GM23338 (cell line): ENCODE results near the gene MAP4K1. TPM values are rescaled to one million over a fixed set of nuclear protein-coding genes. Genes with fewer than 3 reads are reported as not detected.

Experiments used
- ATAC-seq: fragments of 200-7000 bp; cut with Tn5 transposase; 3 replicates; pipeline ENCODE4 v1.9.1; 2020
- DNase-seq: peaks from one replicate; pipeline ENCODE4 v3.0.0-alpha.2; 2015; ENCODE audit warnings: low spot score
- H2AFZ ChIP-seq: fragments of 200-600 bp; sonication (generic); 2 replicates; pipeline ENCODE4 v1.8.0; 2016; ENCODE audit warnings: antibody characterized with exemption, mild to moderate bottlenecking, moderate library complexity
- H3F3A ChIP-seq: fragments of 200-600 bp; sonication (generic); replicated peaks from 2 replicates; pipeline ENCODE4 v1.8.0; 2017; ENCODE audit warnings: antibody characterized with exemption, mixed run types, low read depth
- H3K27ac ChIP-seq: fragments of 200-600 bp; sonication (generic); 2 replicates; pipeline ENCODE4 v1.6.1; 2016; ENCODE audit warnings: low read depth
- H3K27me3 ChIP-seq: fragments of 200-600 bp; sonication (generic); 2 replicates; pipeline ENCODE4 v1.8.0; 2016; ENCODE audit warnings: mild to moderate bottlenecking, mixed run types, moderate library complexity; ENCODE audit not compliant: insufficient read depth
- H3K36me3 ChIP-seq: fragments of 200-600 bp; sonication (generic); 2 replicates; pipeline ENCODE4 v1.8.0; 2016; ENCODE audit warnings: mild to moderate bottlenecking; ENCODE audit not compliant: insufficient read depth
- H3K4me1 ChIP-seq: fragments of 200-600 bp; sonication (generic); 2 replicates; pipeline ENCODE4 v1.8.0; 2016; ENCODE audit warnings: mild to moderate bottlenecking, moderate library complexity; ENCODE audit not compliant: insufficient read depth
- H3K4me2 ChIP-seq: fragments of 200-600 bp; sonication (generic); 2 replicates; pipeline ENCODE4 v1.7.1; 2017; ENCODE audit warnings: mixed run types
- H3K4me3 ChIP-seq: fragments of 200-600 bp; sonication (generic); 2 replicates; pipeline ENCODE4 v1.6.1; 2016; ENCODE audit warnings: mixed run types
- H3K79me2 ChIP-seq: fragments of 200-600 bp; sonication (generic); replicated peaks from 2 replicates; pipeline ENCODE4 v1.8.0; 2017; ENCODE audit warnings: mild to moderate bottlenecking; ENCODE audit not compliant: insufficient read depth
- H3K9me2 ChIP-seq: fragments of 200-600 bp; sonication (generic); 2 replicates; pipeline ENCODE4 v1.8.0; 2017; ENCODE audit not compliant: insufficient read depth
- H4K20me1 ChIP-seq: fragments of 200-600 bp; sonication (generic); replicated peaks from 2 replicates; pipeline ENCODE4 v1.8.0; 2017; ENCODE audit warnings: mild to moderate bottlenecking; ENCODE audit not compliant: insufficient read depth
- H3K27ac Mint-ChIP-seq: 2 replicates; pipeline ENCODE4 v1.8.0; 2020; ENCODE audit warnings: inconsistent platforms, mild to moderate bottlenecking, moderate library complexity, mixed read lengths
- H3K27me3 Mint-ChIP-seq: 3 replicates; pipeline ENCODE4 v1.8.0; 2022; ENCODE audit warnings: low read depth, mild to moderate bottlenecking, moderate library complexity, mixed read lengths, inconsistent platforms; ENCODE audit not compliant: insufficient read depth, poor library complexity
- H3K36me3 Mint-ChIP-seq: 3 replicates; pipeline ENCODE4 v1.8.0; 2021; ENCODE audit warnings: low read depth, mild to moderate bottlenecking, inconsistent platforms, moderate library complexity, mixed read lengths
- H3K4me1 Mint-ChIP-seq: 3 replicates; pipeline ENCODE4 v1.8.0; 2020; ENCODE audit warnings: mild to moderate bottlenecking, inconsistent platforms, mixed read lengths
- H3K4me3 Mint-ChIP-seq: 3 replicates; pipeline ENCODE4 v1.8.0; 2021; ENCODE audit warnings: moderate library complexity, mild to moderate bottlenecking, inconsistent platforms, mixed read lengths
- H3K9me3 Mint-ChIP-seq: 3 replicates; pipeline ENCODE4 v1.8.0; 2020; ENCODE audit warnings: moderate library complexity, mild to moderate bottlenecking, inconsistent platforms, mixed read lengths
- ETS1 ChIP-seq: IDR thresholded peaks from 2 replicates; pipeline ENCODE4 v1.6.1; 2016; ENCODE audit warnings: antibody characterized with exemption
- EZH2 ChIP-seq: fragments of 200-600 bp; sonication (generic); IDR thresholded peaks from one replicate; pipeline ENCODE4 v1.8.0; 2017; ENCODE audit warnings: antibody characterized with exemption, mild to moderate bottlenecking, low read depth; ENCODE audit not compliant: unreplicated experiment
- polyA plus RNA-seq: library from polyadenylated mRNA; unstranded; fragments of >200 nt; fragmentation: Nextera tagmentation; extraction: Ambion mirVana; gene quantifications from 2 replicates; pipeline ENCODE4 v1.2.1, GENCODE V29; 2016
- total RNA-seq: library from RNA; depleted of rRNA; stranded (reverse); fragments of >200 nt; shearing (Covaris generic); gene quantifications from 2 replicates; pipeline ENCODE4 v1.2.3, GENCODE V29; 2014
- TF ChIP-seq, protein P1 (sequence below): IDR thresholded peaks from one replicate; pipeline ENCODE4 v1.6.1; 2018; ENCODE audit warnings: antibody characterized with exemption; ENCODE audit not compliant: unreplicated experiment

MAP4K1 gene
- total and polyA plus RNA-seq, 2 experiments from 2014 or later, result 7.7 to 44.6 TPM

GRCh38 chr19:38661136-38661535, 43.4 kb upstream of the MAP4K1 start:
- H3F3A ChIP-seq, result peaks cover 17% of the 10 kb centered on the region
- no peak overlapping the region for H3K4me3 ChIP-seq
- H3K27ac ChIP-seq, result peak overlapping the region; percentile 99; the same call in 1 of the 2 replicates
- H4K20me1 ChIP-seq, result peaks cover 48% of the 10 kb centered on the region
- no peak for ATAC-seq
- H2AFZ ChIP-seq, result no peak overlapping the region
- H3K4me1 ChIP-seq, result peaks cover 89% of the 10 kb centered on the region
- no peaks in the 10 kb centered on the region for H3K9me3 Mint-ChIP-seq
- 0 out of 2 replicates have a peak, but pooled peaks cover 4% of the 10 kb centered on the region for H3K36me3 ChIP-seq
- H3K27me3 Mint-ChIP-seq, result peaks cover 21% of the 10 kb centered on the region
- H3K9me2 ChIP-seq, result no peaks in the 10 kb centered on the region
- H3K27ac Mint-ChIP-seq, result peak overlapping the region; percentile 18; the same call in 1 of the 2 replicates
- peaks cover 91% of the 10 kb centered on the region for H3K4me1 Mint-ChIP-seq
- peaks cover 30% of the 10 kb centered on the region for H3K36me3 Mint-ChIP-seq
- TF ChIP-seq ETS1, result no peak
- peaks cover 96% of the 10 kb centered on the region for H3K79me2 ChIP-seq
- no peak overlapping the region for H3K4me3 Mint-ChIP-seq
- H3K27me3 ChIP-seq, result no peaks in the 10 kb centered on the region
- H3K4me2 ChIP-seq, result peak overlapping the region; percentile 66; the same call in 1 of the 2 replicates
- DNase-seq, result no peak

- H3K27ac Mint-ChIP-seq, result peak overlapping the region; percentile 18; the same call in 1 of the 2 replicates
These were observed 43.0 kb upstream of the MAP4K1 start for GRCh38 chr19:38660724-38661123.

More at GRCh38 chr19:38660724-38661123, 43.0 kb upstream of the MAP4K1 start:
- Mint-ChIP-seq H3K9me3 (no peaks in the 10 kb centered on the region), H3K36me3 (peaks cover 34% of the 10 kb centered on the region), H3K27me3 (peaks cover 16% of the 10 kb centered on the region), H3K4me3 (no peak overlapping the region; the same call in 2 of the 3 replicates), H3K4me1 (peaks cover 91% of the 10 kb centered on the region)
- DNase-seq (no peak), ATAC-seq (no peak)
- peaks cover 50% of the 10 kb centered on the region for H4K20me1 ChIP-seq
- peaks cover 17% of the 10 kb centered on the region for H3F3A ChIP-seq
- no peak overlapping the region for H2AFZ ChIP-seq
- H3K4me3 ChIP-seq, result no peak overlapping the region
- peaks cover 100% of the 10 kb centered on the region for H3K79me2 ChIP-seq
- TF ChIP-seq, protein P1, sequence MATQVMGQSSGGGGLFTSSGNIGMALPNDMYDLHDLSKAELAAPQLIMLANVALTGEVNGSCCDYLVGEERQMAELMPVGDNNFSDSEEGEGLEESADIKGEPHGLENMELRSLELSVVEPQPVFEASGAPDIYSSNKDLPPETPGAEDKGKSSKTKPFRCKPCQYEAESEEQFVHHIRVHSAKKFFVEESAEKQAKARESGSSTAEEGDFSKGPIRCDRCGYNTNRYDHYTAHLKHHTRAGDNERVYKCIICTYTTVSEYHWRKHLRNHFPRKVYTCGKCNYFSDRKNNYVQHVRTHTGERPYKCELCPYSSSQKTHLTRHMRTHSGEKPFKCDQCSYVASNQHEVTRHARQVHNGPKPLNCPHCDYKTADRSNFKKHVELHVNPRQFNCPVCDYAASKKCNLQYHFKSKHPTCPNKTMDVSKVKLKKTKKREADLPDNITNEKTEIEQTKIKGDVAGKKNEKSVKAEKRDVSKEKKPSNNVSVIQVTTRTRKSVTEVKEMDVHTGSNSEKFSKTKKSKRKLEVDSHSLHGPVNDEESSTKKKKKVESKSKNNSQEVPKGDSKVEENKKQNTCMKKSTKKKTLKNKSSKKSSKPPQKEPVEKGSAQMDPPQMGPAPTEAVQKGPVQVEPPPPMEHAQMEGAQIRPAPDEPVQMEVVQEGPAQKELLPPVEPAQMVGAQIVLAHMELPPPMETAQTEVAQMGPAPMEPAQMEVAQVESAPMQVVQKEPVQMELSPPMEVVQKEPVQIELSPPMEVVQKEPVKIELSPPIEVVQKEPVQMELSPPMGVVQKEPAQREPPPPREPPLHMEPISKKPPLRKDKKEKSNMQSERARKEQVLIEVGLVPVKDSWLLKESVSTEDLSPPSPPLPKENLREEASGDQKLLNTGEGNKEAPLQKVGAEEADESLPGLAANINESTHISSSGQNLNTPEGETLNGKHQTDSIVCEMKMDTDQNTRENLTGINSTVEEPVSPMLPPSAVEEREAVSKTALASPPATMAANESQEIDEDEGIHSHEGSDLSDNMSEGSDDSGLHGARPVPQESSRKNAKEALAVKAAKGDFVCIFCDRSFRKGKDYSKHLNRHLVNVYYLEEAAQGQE, result no peak
- no peak for TF ChIP-seq EZH2
- no peaks in the 10 kb centered on the region for H3K9me2 ChIP-seq
- H3K4me1 ChIP-seq, result peaks cover 93% of the 10 kb centered on the region
- peak overlapping the region; percentile 66 for H3K4me2 ChIP-seq
- no peaks in the 10 kb centered on the region for H3K27me3 ChIP-seq
- 0 out of 2 replicates have a peak, but pooled peaks cover 4% of the 10 kb centered on the region for H3K36me3 ChIP-seq
- peak overlapping the region; percentile 99; the same call in 1 of the 2 replicates for H3K27ac ChIP-seq
